ENCODE data around the gene LNX1.

- TF ChIP-seq FOSL2 (IDR thresholded peaks at IDR 0.05; ENCODE audit: borderline replicate concordance, low read depth) (no peak), RAD21 (IDR thresholded peaks at IDR 0.05; ENCODE audit: low read length) (no peak), SIN3A (IDR thresholded peaks at IDR 0.05; ENCODE audit: borderline replicate concordance, low read depth, low read length) (no peak), FOXM1 (IDR thresholded peaks at IDR 0.05; ENCODE audit: low read depth) (no peak), JUND (IDR thresholded peaks at IDR 0.05) (no peak), CTCF (IDR thresholded peaks at IDR 0.05) (no peak), GABPA (IDR thresholded peaks at IDR 0.05; ENCODE audit: low read depth) (no peak), CHD2 (IDR thresholded peaks at IDR 0.05; ENCODE audit: low read length, partially characterized antibody) (no peak), EP300 (IDR thresholded peaks at IDR 0.05; ENCODE audit: borderline replicate concordance in 1 of 2, low read depth in 1 of 2, low read length in 1 of 2) (no peak), SMC3 (IDR thresholded peaks at IDR 0.05; ENCODE audit: low read depth, low read length) (no peak), RFX5 (IDR thresholded peaks at IDR 0.05; ENCODE audit: low read length) (no peak)
- TF ChIP-seq, protein P1, sequence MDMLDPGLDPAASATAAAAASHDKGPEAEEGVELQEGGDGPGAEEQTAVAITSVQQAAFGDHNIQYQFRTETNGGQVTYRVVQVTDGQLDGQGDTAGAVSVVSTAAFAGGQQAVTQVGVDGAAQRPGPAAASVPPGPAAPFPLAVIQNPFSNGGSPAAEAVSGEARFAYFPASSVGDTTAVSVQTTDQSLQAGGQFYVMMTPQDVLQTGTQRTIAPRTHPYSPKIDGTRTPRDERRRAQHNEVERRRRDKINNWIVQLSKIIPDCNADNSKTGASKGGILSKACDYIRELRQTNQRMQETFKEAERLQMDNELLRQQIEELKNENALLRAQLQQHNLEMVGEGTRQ (IDR thresholded peaks at IDR 0.05; ENCODE audit: borderline replicate concordance, low read depth, low read length) = no peak
Measured at GRCh38 chr4:53463340-53463739, 127.9 kb downstream of the LNX1 start.

Measured in SK-N-SH (cell line).